HUDEP-2 (cell line): ENCODE results near the gene SPARCL1.
"Not testable (repeated sequence)": the region's sequence is repeated elsewhere in the genome, so short reads cannot be mapped to it uniquely, and the experiment has no call there.

Experiments
- DNase-seq, 76 experiments: peaks; one replicate each; lab custom pipeline; 2025; ENCODE audit not compliant: unreplicated experiment in 76 of 76; lab: John Stamatoyannopoulos, UW

The SPARCL1 gene, protein sequence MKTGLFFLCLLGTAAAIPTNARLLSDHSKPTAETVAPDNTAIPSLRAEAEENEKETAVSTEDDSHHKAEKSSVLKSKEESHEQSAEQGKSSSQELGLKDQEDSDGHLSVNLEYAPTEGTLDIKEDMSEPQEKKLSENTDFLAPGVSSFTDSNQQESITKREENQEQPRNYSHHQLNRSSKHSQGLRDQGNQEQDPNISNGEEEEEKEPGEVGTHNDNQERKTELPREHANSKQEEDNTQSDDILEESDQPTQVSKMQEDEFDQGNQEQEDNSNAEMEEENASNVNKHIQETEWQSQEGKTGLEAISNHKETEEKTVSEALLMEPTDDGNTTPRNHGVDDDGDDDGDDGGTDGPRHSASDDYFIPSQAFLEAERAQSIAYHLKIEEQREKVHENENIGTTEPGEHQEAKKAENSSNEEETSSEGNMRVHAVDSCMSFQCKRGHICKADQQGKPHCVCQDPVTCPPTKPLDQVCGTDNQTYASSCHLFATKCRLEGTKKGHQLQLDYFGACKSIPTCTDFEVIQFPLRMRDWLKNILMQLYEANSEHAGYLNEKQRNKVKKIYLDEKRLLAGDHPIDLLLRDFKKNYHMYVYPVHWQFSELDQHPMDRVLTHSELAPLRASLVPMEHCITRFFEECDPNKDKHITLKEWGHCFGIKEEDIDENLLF

DNA sequence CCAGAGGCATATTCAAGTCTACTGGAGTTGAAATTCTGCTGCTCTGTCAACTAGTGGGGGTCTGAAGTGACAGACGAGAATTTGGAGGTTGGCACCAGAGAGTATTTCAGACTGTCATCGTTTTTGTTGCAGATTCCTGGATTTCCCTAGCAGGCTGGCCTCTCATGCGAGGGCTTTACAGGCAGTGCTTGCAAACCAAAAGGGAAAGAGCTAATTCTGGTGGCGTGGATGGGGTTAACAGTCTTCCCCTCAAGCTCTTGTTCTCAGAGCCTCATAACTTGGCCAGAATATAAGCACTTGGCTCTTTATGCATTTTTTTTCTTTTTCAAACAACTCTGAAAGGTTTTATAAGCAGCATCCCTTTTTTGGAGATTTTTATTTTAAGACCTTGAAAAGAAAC, at the start of gene SPARCL1:
TSS of gene SPARCL1 (minus strand) at position 190 of the 400 bp plus-strand sequence. CDS start 29,802 bp downstream, outside the sequence.
- DNase-seq: no peak

DNA sequence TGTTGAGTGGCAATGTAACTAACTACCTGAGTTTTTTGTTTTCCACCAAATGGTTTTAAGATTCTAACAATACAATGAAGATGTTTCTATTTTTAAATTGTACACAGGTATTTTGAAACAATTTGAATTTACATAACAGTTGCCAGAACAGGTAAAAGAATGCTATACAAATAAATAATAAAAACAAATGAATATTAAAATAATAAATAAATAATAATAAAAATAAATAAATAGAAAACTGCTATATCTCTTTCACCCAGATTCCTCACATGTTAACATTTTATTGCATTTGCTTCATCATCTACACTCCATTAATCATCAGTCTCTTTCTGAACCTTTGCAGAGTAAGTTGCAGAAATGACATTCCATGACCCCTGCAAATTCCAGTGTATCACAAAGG, 46.8 kb upstream of the SPARCL1 start:
- no peak for DNase-seq

DNA sequence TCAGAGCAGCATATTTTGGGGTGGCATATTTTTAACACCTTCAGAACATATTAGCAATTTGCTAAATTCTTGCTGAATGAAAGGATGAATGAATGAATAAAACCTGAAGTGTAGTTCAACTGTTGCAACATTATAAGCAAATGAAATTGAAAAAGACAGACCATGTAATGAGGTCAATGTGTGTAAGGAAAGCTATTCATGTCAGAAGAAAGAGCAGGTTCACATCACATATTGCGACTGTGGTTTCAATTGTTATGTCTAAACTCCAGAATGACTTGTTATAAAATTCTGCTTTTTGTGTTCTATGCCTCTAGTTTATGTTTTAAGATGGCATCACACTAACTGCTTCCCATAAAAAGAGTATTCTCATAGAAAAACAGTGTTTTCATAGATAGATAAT, 46.2 kb upstream of the SPARCL1 start:
- no peak for DNase-seq

DNA sequence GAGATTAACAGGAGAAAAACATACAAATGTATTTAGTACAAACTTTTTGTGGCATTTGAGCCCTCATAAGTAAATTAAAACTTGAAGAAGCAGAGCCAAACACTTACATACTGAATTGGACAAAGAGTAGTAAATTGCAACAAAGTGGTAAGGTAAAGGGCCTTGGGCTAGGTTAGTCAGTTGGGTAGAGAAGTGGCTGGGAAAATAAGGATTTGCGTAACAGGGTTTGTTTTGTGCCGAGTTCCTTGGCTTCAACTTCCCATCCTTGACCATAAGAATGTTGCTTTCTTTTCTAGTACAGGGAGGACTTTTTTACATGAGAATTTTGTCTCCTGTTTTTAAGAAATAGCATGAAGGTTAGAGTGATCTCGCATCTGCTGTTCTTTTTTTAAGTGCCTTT, 45.8 kb upstream of the SPARCL1 start:
- DNase-seq: no peak

DNA sequence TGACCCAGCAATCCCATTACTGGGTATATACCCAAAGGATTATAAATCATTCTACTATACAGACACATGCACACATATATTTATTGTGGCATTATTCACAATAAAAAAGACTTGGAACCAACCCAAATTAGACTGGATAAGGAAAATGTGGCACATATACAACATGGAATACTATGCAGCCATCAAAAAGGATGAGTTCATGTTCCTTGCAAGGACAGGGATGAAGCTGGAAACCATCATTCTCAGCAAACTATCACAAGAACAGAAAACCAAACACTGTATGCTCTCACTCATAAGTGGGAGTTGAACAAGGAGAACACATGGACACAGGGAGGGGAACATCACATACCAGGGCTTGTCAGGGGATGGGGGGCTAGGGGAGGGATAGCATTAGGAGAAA, 45.2 kb upstream of the SPARCL1 start:
- DNase-seq: not testable (repeated sequence)

DNA sequence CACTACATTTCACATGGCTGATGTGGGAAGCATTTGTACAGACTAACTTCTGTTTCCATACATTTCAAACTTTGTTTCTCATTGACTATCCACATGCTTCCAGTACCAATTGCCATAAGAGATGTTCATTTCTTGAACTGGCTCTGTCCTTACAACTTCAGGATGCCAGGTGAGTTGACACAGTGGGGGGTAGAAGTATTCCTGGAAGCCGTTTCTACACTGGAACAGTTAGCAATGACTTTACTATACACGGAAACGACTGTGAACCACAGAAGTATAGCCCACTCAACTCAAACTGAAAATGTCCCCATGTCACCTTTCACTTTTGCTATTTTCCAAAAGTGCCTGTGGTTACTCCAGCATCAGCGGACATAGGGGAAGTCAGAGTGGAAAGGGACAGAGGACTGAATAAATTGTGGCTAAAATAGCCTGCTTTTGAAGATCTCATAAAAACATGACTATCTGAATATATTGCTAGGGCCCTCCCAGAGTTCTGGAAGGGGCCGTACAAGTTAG, 41.2 kb upstream of the SPARCL1 start:
- DNase-seq: no peak

DNA sequence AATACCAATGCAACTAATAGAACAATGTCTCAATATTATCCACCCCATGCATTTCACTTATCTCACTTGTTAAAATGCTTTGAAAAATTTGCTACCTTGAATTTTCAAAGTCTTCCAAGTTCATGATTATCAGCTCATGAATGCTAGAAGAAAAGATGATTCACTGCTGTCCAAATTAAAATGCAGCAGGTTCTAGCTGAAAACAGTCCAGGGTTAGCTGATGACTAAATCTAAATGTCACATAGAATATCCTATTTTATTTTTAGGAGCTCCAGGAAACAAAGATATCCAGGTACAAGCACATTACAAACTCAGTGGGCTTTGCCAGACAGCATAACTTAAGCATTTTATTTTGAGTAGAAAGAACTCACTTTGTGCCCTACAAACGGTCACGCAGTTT, 38.0 kb upstream of the SPARCL1 start:
- no peak for DNase-seq

DNA sequence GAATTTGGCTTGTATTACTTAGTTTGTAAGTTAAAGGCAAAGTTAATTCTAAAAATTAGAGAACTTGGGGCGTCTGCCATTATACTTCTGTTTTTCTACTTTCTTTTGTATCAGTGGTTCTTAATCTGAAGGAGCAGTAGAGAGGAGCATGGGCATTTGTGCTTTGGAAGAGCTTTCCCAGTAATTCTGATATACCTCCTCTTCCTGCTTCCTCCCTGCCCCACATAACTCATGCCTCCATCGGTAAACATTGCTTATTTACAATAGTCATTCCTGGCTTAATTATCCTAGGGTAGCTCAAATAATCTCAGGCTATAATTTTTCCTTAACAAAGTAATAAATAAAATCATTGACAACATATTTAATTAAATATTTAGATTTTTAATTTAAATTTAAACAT, 37.1 kb upstream of the SPARCL1 start:
- DNase-seq: no peak

DNA sequence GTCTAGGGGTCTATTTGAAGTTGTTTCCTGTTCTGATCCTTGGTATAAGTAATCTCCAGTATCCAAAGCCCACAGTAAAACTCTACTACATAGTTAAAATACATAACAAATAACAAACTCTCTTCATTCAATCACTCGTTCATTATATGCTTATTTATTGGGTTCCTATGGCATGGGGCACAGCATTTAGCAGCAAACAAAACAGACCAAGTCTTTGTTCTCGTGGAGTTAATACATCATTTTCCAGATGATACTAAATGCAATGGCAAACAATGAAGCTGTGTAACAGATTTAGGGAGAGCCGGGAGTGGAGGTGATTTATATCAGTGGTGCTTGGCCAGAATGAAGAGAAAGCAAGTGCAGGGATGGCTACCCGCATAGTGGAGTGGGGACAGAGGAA, 36.6 kb upstream of the SPARCL1 start:
- no peak for DNase-seq

DNA sequence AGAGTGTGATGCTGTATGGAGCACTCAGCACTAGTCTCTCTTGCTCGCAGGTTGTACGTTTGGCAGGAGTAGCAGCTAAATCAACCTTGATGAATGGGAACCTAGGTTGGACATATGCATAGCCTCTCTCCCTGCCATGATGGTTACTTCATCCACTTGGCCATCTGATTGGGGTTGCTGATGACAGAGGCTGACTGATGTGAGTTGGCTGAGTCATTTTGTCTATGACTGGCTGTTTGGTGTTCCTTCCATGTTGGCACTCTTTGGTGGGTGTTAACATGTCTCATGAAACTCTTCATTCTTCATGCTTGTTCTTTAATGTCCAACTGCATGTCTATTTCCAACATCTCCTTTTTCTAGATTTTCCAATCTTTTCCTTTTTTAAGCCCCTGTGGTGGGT, 31.6 kb upstream of the SPARCL1 start:
- DNase-seq: peak in 1 of 76 experiments; percentile 6

DNA sequence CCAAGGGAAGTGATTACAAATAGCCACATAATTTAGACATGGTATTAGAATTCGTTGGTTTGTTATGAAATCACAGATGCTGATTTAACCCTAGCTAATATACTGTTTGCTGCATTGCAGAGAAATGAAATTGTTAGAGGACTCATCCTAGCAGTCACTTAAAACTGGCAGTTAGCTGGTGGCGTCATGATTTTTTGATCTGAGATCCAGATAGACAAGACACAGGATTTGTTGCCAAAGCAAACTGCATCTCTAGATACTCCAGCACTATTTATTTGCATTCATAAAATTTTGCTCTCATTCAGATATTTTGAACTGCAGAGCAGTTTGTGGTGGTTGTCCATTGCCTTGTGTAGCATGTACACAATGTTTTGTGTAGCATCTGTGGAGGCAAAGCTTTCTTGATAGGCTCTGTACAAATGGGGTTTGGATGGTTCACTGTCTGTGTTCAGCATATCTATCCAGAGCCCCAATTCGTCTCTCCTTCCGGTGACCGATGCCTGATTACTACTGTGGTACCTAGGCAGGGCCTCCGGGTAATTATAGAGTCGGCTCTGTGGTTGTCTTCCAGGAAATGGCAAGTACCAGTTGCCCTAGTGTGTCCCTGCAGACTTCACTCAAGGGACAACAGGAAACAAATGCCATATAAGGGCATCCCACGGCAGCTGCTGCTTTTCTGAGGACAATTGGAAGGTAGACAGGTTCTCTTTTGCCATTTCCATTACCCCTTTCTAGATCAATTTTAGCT, 30.1 kb upstream of the SPARCL1 start:
- DNase-seq: no peak

DNA sequence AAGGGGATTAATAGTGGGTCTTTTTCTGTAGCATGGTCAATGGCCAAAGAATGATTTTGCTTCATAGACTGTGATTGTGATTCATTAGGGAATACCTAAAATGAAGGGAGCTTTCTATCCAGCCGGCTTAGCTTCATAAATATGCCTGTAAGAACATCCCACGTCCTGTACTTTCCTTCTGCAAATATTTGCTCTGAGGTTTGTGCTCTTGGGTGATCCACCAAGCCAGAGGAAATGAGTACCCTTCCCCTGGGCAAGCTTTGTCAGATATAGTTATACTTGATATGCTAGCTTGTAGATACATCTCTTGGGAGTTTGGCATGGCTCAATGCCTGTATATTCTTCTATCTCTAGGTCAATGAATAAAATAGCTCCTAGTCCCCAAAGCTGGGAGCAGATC, 28.2 kb upstream of the SPARCL1 start:
- DNase-seq: no peak

DNA sequence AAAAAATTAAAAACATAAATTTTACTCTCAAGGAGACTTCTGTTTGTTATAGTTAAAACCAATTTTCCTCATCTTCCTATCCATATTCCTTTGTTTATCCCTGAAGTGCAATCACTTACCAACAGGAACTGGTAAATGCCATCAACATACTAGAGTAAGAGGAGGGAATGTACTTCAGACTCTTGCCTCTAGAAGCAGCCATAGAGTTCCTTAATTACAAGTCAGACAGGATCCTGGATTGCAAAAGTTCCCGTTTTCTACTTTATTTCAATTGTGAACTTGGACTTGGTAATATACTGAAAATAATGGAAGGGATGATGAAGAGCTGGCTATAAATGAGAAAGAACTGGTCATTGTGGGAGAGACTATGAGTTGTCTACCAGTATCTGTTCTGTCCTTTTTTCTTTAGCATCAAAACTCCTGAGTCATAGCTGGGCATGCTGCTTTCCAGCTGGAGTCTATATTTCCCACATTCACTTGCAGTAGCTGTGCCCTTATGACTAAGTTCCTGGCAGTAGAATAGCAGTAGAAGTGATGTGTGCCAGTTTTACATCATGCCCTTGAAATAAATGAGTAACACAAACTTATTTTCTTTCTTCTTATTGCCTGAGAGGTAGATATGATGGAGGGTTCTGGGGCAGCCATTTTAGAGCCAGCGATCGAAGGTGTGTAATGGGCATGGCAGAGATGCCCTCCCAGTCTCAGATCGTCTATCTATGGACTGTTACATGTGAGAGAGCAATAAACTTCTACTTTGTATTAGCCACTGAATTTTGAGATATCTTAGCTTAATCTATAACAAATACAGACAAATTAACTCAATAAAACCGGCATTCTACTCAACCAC, 26.8 kb upstream of the SPARCL1 start:
- DNase-seq: no peak

DNA sequence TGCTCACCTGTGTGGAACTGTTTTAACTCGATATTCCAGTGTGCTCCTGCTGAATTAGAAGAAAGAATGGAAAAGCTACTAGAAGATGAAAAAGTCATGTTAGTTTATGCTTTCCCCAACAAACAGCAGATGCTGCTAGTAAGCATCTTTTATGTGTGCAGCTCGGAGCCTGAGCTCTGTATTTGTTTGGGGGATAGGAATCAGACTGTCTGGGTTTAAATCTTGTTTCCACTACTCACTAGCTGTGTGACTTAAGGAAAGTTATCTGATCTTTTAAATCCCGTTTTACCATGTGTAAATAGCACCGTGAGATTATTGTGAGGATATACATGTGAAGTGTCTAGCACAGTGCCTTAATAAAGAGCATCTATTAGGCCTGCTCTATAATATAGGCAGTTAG, 24.0 kb upstream of the SPARCL1 start:
- no peak for DNase-seq

DNA sequence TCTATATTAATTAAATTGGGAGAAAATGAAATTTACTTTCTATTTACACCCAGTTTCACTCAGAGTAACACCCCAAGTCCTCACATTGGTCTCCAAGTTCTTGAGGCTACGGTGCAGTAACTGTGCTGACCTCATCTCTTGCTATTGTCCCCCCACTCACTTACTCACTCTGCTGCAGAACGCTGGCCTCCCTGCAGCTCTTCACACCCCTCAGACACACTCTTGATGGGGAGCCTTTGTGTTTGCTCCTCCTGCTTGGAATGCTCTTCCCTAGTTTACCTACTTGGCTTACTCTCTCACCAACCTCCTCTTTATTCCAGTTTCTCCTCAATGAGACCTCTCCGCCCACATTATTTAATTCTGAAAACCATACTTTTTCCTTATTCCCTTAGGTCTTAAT, 22.2 kb upstream of the SPARCL1 start:
- no peak for DNase-seq

DNA sequence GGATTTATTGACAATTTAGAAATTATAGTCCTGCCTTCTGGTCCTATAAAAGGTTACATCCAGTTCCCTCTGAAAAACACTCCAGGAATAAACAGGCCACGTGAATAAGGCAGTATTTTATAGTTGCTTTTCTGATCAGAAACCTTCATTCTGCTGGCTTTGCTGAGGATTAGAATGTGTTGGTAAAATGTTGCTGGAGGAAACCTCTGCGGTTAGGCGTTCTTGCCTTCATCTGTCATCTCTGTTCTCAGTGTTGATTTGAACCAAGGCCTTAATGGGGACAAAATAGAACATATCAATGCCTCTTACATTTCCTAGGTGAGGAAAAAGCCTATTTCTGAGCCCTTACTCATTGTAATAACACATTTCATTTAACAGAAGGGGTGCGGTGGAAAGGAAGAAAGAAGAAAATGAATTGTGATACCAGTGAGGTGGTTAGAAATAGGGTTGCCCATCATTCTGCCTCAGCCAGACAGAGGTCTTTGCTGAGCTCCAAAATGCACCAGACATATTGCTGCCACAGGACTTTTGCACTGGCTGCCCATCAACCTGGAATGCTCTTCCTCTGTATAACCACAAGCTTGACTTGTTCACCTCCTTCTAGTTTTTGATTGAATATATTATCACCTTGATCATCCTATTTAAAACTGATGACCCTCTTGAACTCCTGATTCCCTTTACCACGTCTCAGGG, 18.0 kb upstream of the SPARCL1 start:
- no peak for DNase-seq

DNA sequence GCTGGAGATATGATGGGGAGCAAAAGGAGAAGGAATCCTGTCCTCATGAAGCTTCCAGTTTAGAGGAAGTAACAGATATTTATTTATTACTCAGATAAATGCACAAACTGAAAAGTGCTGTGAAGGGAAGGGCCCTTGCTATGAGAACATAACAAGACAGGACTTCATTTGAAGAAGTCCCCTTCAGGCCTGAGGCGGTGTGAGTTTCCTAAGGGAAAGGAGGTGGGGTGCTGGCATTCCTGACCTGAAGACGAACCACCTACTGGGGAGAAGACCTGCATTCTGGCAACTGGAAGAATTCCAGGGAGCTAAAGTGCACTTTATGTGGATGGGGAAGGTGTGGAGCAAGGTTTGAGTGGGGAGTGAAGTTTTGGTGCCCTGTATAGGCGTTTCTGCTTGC, 15.9 kb upstream of the SPARCL1 start:
- DNase-seq: no peak

DNA sequence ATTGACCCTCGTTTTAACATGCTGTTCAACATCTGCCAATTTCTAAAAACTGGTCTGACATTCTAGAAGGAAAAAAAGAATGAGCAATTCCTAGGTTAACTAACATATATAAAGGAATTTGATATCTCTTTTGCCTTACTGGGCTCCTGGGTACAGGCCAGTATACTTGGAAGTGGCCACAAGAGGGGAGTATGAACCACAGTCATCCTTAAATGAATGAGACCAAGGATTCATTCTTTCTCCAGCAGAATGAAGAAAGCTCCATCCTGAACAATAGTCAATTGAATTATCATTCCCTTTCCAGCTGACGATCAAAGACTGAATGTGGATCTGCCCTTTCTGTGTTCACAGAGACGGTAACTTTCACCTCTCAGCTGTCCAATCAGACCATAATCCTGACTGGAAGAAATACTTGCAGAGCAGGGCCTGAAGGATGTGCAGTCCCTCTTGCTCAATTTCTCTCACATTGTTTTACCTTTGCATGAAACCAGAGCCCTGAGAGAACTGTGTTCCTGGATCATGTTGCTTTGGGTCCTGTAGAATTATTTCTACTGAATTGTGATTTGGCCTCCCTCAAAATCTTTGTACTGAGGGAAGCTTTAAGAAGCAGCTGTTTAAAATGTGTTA, 14.8 kb upstream of the SPARCL1 start:
- DNase-seq: peak in 2 of 76 experiments; percentile 5 to 9

DNA sequence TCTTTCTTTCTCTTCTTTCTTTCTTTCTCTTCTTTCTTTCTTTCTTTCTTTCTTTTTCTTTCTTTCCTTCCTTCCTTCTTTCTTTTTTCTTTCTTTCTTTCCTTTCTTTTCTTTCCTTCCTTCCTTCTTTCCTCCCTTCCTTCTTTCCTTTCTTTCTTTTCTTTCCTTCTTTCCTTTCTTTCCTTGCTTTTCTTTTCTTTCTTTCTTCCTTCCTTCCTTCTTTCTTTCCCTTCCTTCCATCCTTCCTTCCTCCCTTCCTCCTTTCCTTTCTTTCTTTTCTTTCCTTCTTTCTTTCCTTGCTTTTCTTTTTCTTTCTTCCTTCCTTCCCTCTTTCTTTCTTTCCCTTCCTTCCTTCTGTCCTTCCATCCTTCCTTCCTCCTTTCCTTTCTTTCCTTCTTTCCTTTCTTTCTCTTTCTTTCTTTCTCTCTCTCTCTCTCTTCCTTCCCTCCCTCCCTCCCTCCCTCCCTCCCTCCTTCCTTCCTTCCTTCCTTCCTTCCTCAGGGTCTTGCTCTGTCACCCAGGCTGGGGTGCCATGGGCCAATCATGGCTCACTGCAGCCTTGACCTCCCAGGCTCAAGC, 13.6 kb upstream of the SPARCL1 start:
- DNase-seq: no peak
